Measurements from ENCODE around the gene LMNB1.

The LMNB1 gene

DNA sequence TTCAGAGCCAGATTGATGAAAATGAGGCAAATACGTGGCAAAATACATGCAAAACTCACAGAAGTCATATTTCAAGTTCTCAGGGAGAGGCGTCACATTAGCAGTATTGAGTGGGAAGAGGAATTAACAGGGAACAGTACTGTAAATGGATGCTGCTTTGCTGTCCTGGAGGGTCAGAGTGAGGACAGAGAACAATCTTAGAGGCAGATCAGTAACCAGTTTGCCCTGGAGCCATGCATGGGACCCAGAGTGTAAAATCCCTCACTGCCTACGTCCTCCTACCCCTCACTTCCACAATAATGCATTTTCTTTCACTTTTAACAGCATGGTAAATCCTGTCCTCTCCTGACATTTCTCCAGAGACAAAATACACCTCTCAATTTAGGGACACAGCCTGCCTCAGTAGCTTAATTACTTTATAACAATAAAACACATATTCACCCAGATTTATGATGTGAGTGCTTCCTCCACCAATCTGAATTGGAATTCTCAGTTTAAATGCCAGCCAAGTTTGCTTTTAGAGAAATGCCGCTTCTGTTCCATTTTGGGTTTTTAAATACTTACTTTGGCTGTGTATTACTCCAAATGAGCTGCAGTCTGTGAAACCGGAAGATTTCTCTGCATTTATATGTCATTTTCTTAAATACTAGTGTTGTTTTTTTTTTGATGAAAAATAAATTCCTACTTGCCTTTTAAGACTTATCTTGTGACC, 70.0 kb downstream of the LMNB1 start:
- no peak for DNase-seq
- Histone ChIP-seq H3K27me3 (replicated peaks in 2 of 5; ENCODE audit: control insufficient read depth in 4 of 5, insufficient read depth in 5 of 5, low read length in 4 of 5) (no peaks in the 10 kb centered on the region), H3K27ac (ENCODE audit: insufficient read depth in 1 of 2, low read depth in 1 of 2, low read length in 2 of 2, poor library complexity in 1 of 2, severe bottlenecking in 2 of 2) (no peak overlapping the region), H3K4me3 (ENCODE audit: control insufficient read depth in 1 of 7, extremely low read depth in 1 of 7, insufficient read depth in 4 of 7, low read depth in 2 of 7, low read length in 6 of 7) (no peak overlapping the region), H3K36me3 (ENCODE audit: control insufficient read depth in 4 of 4, insufficient read depth in 4 of 4, low read length in 3 of 4) (no peaks in the 10 kb centered on the region), H3K4me1 (ENCODE audit: control extremely low read depth in 1 of 4, control insufficient read depth in 4 of 4, insufficient read depth in 4 of 4, low read length in 3 of 4) (peaks cover 0 to 10% (median 7%) of the 10 kb centered on the region in 4 experiments), H3K9me3 (ENCODE audit: control extremely low read depth in 1 of 5, control insufficient read depth in 4 of 5, insufficient read depth in 2 of 5, low read depth in 1 of 5, low read length in 4 of 5) (no peaks in the 10 kb centered on the region)
- ChIA-PET POLR2A (no interaction called here), CTCF (no interaction called here)
- WGBS (ENCODE audit: insufficient coverage) = 92% methylated on average over 4 of the region's 5 CpGs

DNA sequence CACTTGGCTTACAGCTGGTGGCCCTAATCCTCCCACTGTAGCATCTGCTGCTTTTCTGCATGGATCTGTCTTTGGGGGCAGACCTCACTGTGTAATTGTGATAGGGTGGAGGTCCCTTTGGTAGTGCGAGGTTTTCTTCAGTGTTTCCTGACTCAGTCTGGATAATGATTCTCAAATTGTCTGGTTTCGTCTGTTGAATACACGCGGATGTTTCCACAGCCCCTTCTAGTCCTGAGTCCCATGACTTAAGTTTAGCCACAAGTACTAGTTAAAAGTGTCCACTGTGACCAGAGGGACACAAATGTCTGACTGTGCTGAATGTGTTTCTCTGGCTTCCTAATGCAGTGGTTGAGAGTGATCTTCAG, 70.5 kb downstream of the LMNB1 start:
- H3K9me3 ChIP-seq (ENCODE audit: control extremely low read depth in 1 of 5, control insufficient read depth in 4 of 5, insufficient read depth in 2 of 5, low read depth in 1 of 5, low read length in 4 of 5) = no peaks in the 10 kb centered on the region
- POLR2A ChIA-PET = no interaction called here
- no peaks in the 10 kb centered on the region for H3K36me3 ChIP-seq (ENCODE audit: control insufficient read depth in 4 of 4, insufficient read depth in 4 of 4, low read length in 3 of 4)
- 97% methylated on average over 3 of the region's 4 CpGs for WGBS (ENCODE audit: insufficient coverage)
- H3K4me1 ChIP-seq (ENCODE audit: control extremely low read depth in 1 of 4, control insufficient read depth in 4 of 4, insufficient read depth in 4 of 4, low read length in 3 of 4) = peaks cover 0 to 14% (median 8%) of the 10 kb centered on the region in 4 experiments
- no peak overlapping the region for H3K27ac ChIP-seq (ENCODE audit: insufficient read depth in 1 of 2, low read depth in 1 of 2, low read length in 2 of 2, poor library complexity in 1 of 2, severe bottlenecking in 2 of 2)
- no peaks in the 10 kb centered on the region for H3K27me3 ChIP-seq (replicated peaks in 2 of 5; ENCODE audit: control insufficient read depth in 4 of 5, insufficient read depth in 5 of 5, low read length in 4 of 5)
- H3K4me3 ChIP-seq (ENCODE audit: control insufficient read depth in 1 of 7, extremely low read depth in 1 of 7, insufficient read depth in 4 of 7, low read depth in 2 of 7, low read length in 6 of 7) = no peak overlapping the region
- CTCF ChIA-PET = interaction anchor here (0.7 kb wide), 1 partner anchor 193 kb away, joined by 3 read pairs; no protein-coding TSS in a partner anchor
- no peak for DNase-seq

DNA sequence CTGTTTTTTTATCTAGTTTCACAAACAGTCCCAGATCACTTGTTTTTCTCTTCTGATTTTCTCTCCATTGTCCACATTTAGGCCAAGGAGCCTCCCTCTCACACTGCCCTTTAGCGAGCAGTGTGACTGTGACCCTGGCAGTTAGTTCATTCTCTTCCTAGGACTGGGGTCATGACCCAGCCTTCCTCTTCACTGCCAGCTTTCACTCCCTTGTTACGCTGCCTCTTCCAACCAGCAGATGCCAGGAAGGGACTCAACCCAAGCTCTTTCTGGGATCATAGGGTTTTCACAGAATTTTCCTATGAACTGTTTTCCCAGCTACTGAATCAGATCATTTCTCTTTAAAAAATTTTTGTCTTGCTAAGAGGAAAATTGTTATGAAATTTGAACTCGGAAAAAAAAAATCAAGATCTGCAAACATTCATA, 70.9 kb downstream of the LMNB1 start:
- Histone ChIP-seq H3K4me3 (ENCODE audit: control insufficient read depth in 1 of 7, extremely low read depth in 1 of 7, insufficient read depth in 4 of 7, low read depth in 2 of 7, low read length in 6 of 7) (no peak overlapping the region), H3K36me3 (ENCODE audit: control insufficient read depth in 4 of 4, insufficient read depth in 4 of 4, low read length in 3 of 4) (no peaks in the 10 kb centered on the region), H3K9me3 (ENCODE audit: control extremely low read depth in 1 of 5, control insufficient read depth in 4 of 5, insufficient read depth in 2 of 5, low read depth in 1 of 5, low read length in 4 of 5) (no peaks in the 10 kb centered on the region), H3K4me1 (ENCODE audit: control extremely low read depth in 1 of 4, control insufficient read depth in 4 of 4, insufficient read depth in 4 of 4, low read length in 3 of 4) (peaks cover 0 to 14% (median 10%) of the 10 kb centered on the region in 4 experiments), H3K27me3 (replicated peaks in 2 of 5; ENCODE audit: control insufficient read depth in 4 of 5, insufficient read depth in 5 of 5, low read length in 4 of 5) (no peaks in the 10 kb centered on the region), H3K27ac (ENCODE audit: insufficient read depth in 1 of 2, low read depth in 1 of 2, low read length in 2 of 2, poor library complexity in 1 of 2, severe bottlenecking in 2 of 2) (no peak overlapping the region)
- 92% methylated on average over 2 of the region's 3 CpGs for WGBS (ENCODE audit: insufficient coverage)
- no peak for DNase-seq
- POLR2A ChIA-PET = no interaction called here
- CTCF ChIA-PET = interaction anchor here (0.7 kb wide), 1 partner anchor 193 kb away, joined by 3 read pairs; no protein-coding TSS in a partner anchor

DNA sequence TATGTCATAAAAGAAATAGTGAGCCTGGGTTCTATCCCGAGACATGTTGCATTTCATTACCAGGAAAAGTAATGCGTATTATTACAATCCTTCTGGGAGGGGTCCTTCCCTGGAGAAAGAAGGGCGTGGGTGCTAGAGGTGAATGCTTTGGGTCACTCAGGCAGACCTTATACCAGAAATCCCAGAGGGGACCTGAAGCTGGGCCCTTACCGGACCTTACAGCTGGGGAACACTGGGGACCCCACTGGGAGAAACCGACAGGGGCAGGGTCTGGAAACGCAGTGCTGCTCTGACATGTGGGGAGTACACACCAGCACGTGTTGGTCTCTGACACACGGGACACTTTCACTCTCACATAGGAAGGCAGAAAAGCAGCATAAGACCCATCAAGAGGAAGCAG, 71.3 kb downstream of the LMNB1 start:
- WGBS (ENCODE audit: insufficient coverage) = 87% methylated on average over 6 of the region's 8 CpGs
- peaks cover 0 to 14% (median 10%) of the 10 kb centered on the region in 4 experiments for H3K4me1 ChIP-seq (ENCODE audit: control extremely low read depth in 1 of 4, control insufficient read depth in 4 of 4, insufficient read depth in 4 of 4, low read length in 3 of 4)
- CTCF ChIA-PET = interaction anchor here (0.7 kb wide), 1 partner anchor 193 kb away, joined by 3 read pairs; no protein-coding TSS in a partner anchor
- DNase-seq = no peak
- no peaks in the 10 kb centered on the region for H3K27me3 ChIP-seq (replicated peaks in 2 of 5; ENCODE audit: control insufficient read depth in 4 of 5, insufficient read depth in 5 of 5, low read length in 4 of 5)
- no peaks in the 10 kb centered on the region for H3K9me3 ChIP-seq (ENCODE audit: control extremely low read depth in 1 of 5, control insufficient read depth in 4 of 5, insufficient read depth in 2 of 5, low read depth in 1 of 5, low read length in 4 of 5)
- POLR2A ChIA-PET = no interaction called here
- H3K36me3 ChIP-seq (ENCODE audit: control insufficient read depth in 4 of 4, insufficient read depth in 4 of 4, low read length in 3 of 4) = no peaks in the 10 kb centered on the region
- H3K27ac ChIP-seq (ENCODE audit: insufficient read depth in 1 of 2, low read depth in 1 of 2, low read length in 2 of 2, poor library complexity in 1 of 2, severe bottlenecking in 2 of 2) = no peak overlapping the region
- no peak overlapping the region for H3K4me3 ChIP-seq (ENCODE audit: control insufficient read depth in 1 of 7, extremely low read depth in 1 of 7, insufficient read depth in 4 of 7, low read depth in 2 of 7, low read length in 6 of 7)

DNA sequence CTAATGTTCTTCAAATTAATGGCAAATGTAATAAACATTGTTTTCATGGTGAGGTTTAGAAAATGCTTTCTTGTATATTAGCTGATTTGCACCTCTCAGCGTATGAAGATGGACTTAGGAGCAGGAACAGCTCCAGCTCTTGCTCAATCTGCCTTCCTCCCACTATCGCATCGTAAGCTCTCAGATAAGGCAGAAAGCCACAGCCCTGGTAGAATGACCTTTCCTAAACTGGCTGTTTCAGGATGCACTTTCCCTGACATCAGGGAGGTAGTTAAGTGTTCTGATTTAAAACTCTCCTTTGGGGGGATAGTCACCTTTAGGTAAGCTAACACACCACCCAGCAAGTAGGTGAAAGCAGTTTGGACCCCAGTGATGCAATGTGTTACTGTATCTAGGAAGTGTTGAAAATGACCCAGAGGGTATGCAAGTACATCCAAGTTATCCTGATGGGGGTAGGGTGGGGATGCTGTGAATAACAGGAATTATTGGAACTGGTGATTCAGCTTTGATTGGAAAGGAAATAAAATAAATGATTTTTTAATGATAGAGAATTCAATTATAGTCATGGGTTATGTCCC, 72.3 kb downstream of the LMNB1 start:
- DNase-seq = no peak
- no peak overlapping the region for H3K4me3 ChIP-seq (ENCODE audit: control insufficient read depth in 1 of 7, extremely low read depth in 1 of 7, insufficient read depth in 4 of 7, low read depth in 2 of 7, low read length in 6 of 7)
- ChIA-PET POLR2A (no interaction called here), CTCF (interaction anchor here (1.4 kb wide), 1 partner anchor 11 kb away, joined by 3 read pairs; no protein-coding TSS in a partner anchor)
- H3K27ac ChIP-seq (ENCODE audit: insufficient read depth in 1 of 2, low read depth in 1 of 2, low read length in 2 of 2, poor library complexity in 1 of 2, severe bottlenecking in 2 of 2) = no peak overlapping the region
- peaks cover 0 to 14% (median 10%) of the 10 kb centered on the region in 4 experiments for H3K4me1 ChIP-seq (ENCODE audit: control extremely low read depth in 1 of 4, control insufficient read depth in 4 of 4, insufficient read depth in 4 of 4, low read length in 3 of 4)
- no peaks in the 10 kb centered on the region for H3K36me3 ChIP-seq (ENCODE audit: control insufficient read depth in 4 of 4, insufficient read depth in 4 of 4, low read length in 3 of 4)
- 100% methylated on average over 1 of the region's 3 CpGs for WGBS (ENCODE audit: insufficient coverage)
- H3K27me3 ChIP-seq (replicated peaks in 2 of 5; ENCODE audit: control insufficient read depth in 4 of 5, insufficient read depth in 5 of 5, low read length in 4 of 5) = no peaks in the 10 kb centered on the region
- H3K9me3 ChIP-seq (ENCODE audit: control extremely low read depth in 1 of 5, control insufficient read depth in 4 of 5, insufficient read depth in 2 of 5, low read depth in 1 of 5, low read length in 4 of 5) = no peaks in the 10 kb centered on the region

DNA sequence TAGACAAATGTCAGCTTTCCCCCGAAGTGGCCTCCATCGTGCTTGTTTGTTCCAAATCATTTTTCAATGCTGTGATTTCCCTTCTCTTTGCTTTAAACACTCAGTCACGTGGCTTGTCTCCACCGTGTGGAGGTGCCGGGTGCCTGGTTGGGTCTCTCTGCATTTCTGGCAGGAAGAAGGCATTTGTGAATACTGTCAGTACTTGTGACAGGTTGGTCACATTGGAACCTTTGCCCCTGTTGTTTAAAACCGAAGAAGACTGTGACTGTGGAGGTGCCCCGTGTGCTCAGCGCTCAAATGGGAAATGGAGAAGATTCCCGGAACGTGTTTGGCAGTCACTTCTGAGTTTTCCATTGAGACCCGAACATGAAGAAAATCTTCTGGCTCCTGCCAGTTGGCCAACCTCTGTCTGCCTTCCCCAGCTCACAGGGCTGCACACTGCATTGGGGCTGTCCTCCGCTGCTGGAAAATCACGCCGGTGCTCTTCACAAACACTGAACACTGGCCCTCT, 74.6 kb downstream of the LMNB1 start:
- H3K4me3 ChIP-seq (ENCODE audit: control insufficient read depth in 1 of 7, extremely low read depth in 1 of 7, insufficient read depth in 4 of 7, low read depth in 2 of 7, low read length in 6 of 7) = no peak overlapping the region
- 98% methylated on average over 8 of the region's 14 CpGs for WGBS (ENCODE audit: insufficient coverage)
- no peak for DNase-seq
- H3K9me3 ChIP-seq (ENCODE audit: control extremely low read depth in 1 of 5, control insufficient read depth in 4 of 5, insufficient read depth in 2 of 5, low read depth in 1 of 5, low read length in 4 of 5) = no peaks in the 10 kb centered on the region
- POLR2A ChIA-PET = no interaction called here
- no peak overlapping the region for H3K27ac ChIP-seq (ENCODE audit: insufficient read depth in 1 of 2, low read depth in 1 of 2, low read length in 2 of 2, poor library complexity in 1 of 2, severe bottlenecking in 2 of 2)
- no peaks in the 10 kb centered on the region for H3K27me3 ChIP-seq (replicated peaks in 2 of 5; ENCODE audit: control insufficient read depth in 4 of 5, insufficient read depth in 5 of 5, low read length in 4 of 5)
- CTCF ChIA-PET = no interaction called here
- peaks cover 0 to 5% (median 2%) of the 10 kb centered on the region in 4 experiments for H3K4me1 ChIP-seq (ENCODE audit: control extremely low read depth in 1 of 4, control insufficient read depth in 4 of 4, insufficient read depth in 4 of 4, low read length in 3 of 4)
- no peaks in the 10 kb centered on the region for H3K36me3 ChIP-seq (ENCODE audit: control insufficient read depth in 4 of 4, insufficient read depth in 4 of 4, low read length in 3 of 4)

DNA sequence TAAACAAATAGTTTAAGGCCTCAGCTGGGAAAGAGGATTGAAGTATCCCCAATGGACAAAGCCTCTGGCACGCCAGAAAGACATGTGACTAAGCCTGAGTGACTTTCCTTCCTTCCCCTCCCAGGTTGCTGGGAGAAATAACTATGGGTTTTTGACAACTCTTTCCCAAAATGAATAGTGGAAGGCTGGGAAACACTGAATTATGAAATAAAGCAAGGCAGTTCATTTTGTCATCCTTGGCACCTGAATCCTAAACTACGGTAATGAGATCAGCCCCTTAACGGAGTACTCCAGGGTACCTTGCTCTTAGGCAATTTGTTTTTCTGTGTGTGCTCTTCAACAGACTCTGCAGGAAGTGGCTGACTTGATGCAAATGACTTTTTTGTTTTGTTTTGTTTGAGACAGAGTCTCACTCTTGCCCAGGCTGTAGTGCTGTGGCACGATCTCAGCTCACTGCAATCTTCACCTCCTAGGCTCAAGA, 75.2 kb downstream of the LMNB1 start:
- Histone ChIP-seq H3K27ac (ENCODE audit: insufficient read depth in 1 of 2, low read depth in 1 of 2, low read length in 2 of 2, poor library complexity in 1 of 2, severe bottlenecking in 2 of 2) (no peak overlapping the region), H3K4me1 (ENCODE audit: control extremely low read depth in 1 of 4, control insufficient read depth in 4 of 4, insufficient read depth in 4 of 4, low read length in 3 of 4) (peaks cover 0 to 5% (median 2%) of the 10 kb centered on the region in 4 experiments), H3K27me3 (replicated peaks in 2 of 5; ENCODE audit: control insufficient read depth in 4 of 5, insufficient read depth in 5 of 5, low read length in 4 of 5) (no peaks in the 10 kb centered on the region), H3K9me3 (ENCODE audit: control extremely low read depth in 1 of 5, control insufficient read depth in 4 of 5, insufficient read depth in 2 of 5, low read depth in 1 of 5, low read length in 4 of 5) (no peaks in the 10 kb centered on the region), H3K36me3 (ENCODE audit: control insufficient read depth in 4 of 4, insufficient read depth in 4 of 4, low read length in 3 of 4) (no peaks in the 10 kb centered on the region), H3K4me3 (ENCODE audit: control insufficient read depth in 1 of 7, extremely low read depth in 1 of 7, insufficient read depth in 4 of 7, low read depth in 2 of 7, low read length in 6 of 7) (no peak overlapping the region)
- POLR2A ChIA-PET = no interaction called here
- CTCF ChIA-PET = no interaction called here
- no peak for DNase-seq
- WGBS (ENCODE audit: insufficient coverage) = 72% methylated on average over 3 of the region's 4 CpGs

All from common myeloid progenitor, CD34-positive (primary cell).